HepG2 (cell line): ENCODE data around the gene SLC41A3. TPM values are rescaled to one million over a fixed set of nuclear protein-coding genes. Genes with fewer than 3 reads are reported as not detected.

Source experiments
- ARID4A ChIP-seq: sonication (generic); formaldehyde crosslinking; IDR thresholded peaks from 2 replicates; pipeline ENCODE4 v1.5.0; 2020; ENCODE audit warnings: mild to moderate bottlenecking, missing genetic modification reagents, borderline replicate concordance
- HOXA7 ChIP-seq: sonication (generic); formaldehyde crosslinking; IDR thresholded peaks from 2 replicates; pipeline ENCODE4 v1.8.1; 2022; ENCODE audit warnings: mild to moderate bottlenecking, missing genetic modification reagents, moderate library complexity
- MAFG ChIP-seq: sonication (generic); formaldehyde crosslinking; IDR thresholded peaks from 2 replicates; pipeline ENCODE4 v1.5.1; 2020; ENCODE audit warnings: mild to moderate bottlenecking, missing genetic modification reagents
- RFXANK ChIP-seq: IDR thresholded peaks from 2 replicates; pipeline ENCODE4 v1.6.1; 2016
- ZFP90 ChIP-seq: sonication (generic); formaldehyde crosslinking; IDR thresholded peaks from 2 replicates; pipeline ENCODE4 v1.8.0; 2022; ENCODE audit warnings: missing genetic modification reagents, mild to moderate bottlenecking, inconsistent platforms, borderline replicate concordance
- ZNF446 ChIP-seq: sonication (generic); formaldehyde crosslinking; IDR thresholded peaks from 2 replicates; pipeline ENCODE4 v1.5.0; 2020; ENCODE audit warnings: mild to moderate bottlenecking, missing genetic modification reagents
- ZNF503 ChIP-seq: sonication (generic); formaldehyde crosslinking; IDR thresholded peaks from 2 replicates; pipeline ENCODE4 v1.4.0; 2020; ENCODE audit warnings: missing genetic modification reagents
- ZNF75D ChIP-seq: sonication (generic); formaldehyde crosslinking; IDR thresholded peaks from 2 replicates; pipeline ENCODE4 v1.8.1; 2023; ENCODE audit warnings: missing genetic modification reagents, mild to moderate bottlenecking, borderline replicate concordance
- ZNF879 ChIP-seq: sonication (generic); formaldehyde crosslinking; IDR thresholded peaks from 2 replicates; pipeline ENCODE4 v1.8.1; 2023; ENCODE audit warnings: missing genetic modification reagents
- polyA plus RNA-seq, 8 experiments: library from polyadenylated mRNA; depleted of rRNA in 3 of 8; stranded (reverse) in 7 of 8; unstranded in 1 of 8; fragments of >200 nt; fragmentation: Illumina TruSeq in 4 of 8; extraction: Trizol in 4 of 8; gene quantifications; 2 replicates each; pipeline versions ENCODE4 v1.2.1 to v1.2.3, GENCODE V29; 2011 to 2016; ENCODE audit warnings: low read depth in 4 of 8, missing spikeins in 1 of 8, mixed read lengths in 1 of 8; ENCODE audit not compliant: insufficient read depth in 1 of 8
- total RNA-seq, 5 experiments: library from RNA; depleted of rRNA; stranded (reverse); fragments of >200 nt; fragmentation: Illumina TruSeq; extraction: Trizol; gene quantifications; 2 replicates each; pipeline ENCODE4 v1.2.3, GENCODE V29; 2016; ENCODE audit warnings: low read depth in 1 of 5
- TF ChIP-seq, protein P1 (sequence below): sonication (generic); formaldehyde crosslinking; conservative IDR thresholded peaks from 2 replicates; pipeline ENCODE4 v1.8.0; 2022; ENCODE audit warnings: low read depth, missing genetic modification reagents
- TF ChIP-seq, protein P2 (sequence below): sonication (generic); formaldehyde crosslinking; IDR thresholded peaks from 2 replicates; pipeline ENCODE4 v1.4.0; 2020; ENCODE audit warnings: mild to moderate bottlenecking, missing genetic modification reagents
- TF ChIP-seq, protein P3 (sequence below): IDR thresholded peaks from 2 replicates; pipeline ENCODE4 v1.6.1; 2016

Gene SLC41A3
- total and polyA plus RNA-seq, 2 of the 13 experiments (the other 11 are each of a cell fraction or from before 2014, with no cell fraction given): 26.0 to 71.1 TPM

DNA sequence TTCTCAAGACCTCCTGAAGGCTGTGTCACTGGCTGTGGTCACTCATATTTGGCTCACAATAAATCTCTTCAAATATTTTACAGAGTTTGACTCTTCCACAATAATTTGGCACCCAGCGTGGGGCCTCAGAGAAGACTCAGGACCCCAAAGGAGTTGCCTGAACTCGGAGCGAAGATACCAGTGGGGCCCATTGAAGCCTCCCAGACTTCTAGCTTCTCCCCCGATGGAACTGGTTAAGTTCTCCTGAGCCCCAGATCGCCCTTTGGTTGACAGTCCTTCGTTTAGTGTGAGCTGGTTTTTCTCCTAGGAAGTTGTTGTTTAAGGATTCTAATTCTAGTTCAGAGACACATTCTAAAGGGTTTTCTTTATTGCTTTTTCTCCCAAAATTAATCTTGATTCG is 1.4 kb upstream of the SLC41A3 start (continued):
- TF ChIP-seq ZNF503 (CRISPR knock-in tag): no peak
- TF ChIP-seq ZFP90: no peak
- no peak for TF ChIP-seq ZNF879 (CRISPR knock-in tag)
- TF ChIP-seq, protein P1, sequence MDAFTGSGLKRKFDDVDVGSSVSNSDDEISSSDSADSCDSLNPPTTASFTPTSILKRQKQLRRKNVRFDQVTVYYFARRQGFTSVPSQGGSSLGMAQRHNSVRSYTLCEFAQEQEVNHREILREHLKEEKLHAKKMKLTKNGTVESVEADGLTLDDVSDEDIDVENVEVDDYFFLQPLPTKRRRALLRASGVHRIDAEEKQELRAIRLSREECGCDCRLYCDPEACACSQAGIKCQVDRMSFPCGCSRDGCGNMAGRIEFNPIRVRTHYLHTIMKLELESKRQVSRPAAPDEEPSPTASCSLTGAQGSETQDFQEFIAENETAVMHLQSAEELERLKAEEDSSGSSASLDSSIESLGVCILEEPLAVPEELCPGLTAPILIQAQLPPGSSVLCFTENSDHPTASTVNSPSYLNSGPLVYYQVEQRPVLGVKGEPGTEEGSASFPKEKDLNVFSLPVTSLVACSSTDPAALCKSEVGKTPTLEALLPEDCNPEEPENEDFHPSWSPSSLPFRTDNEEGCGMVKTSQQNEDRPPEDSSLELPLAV (CRISPR knock-in tag): no peak
- no peak for TF ChIP-seq MAFG
- TF ChIP-seq ZNF446 (CRISPR knock-in tag): no peak
- TF ChIP-seq, protein P2, sequence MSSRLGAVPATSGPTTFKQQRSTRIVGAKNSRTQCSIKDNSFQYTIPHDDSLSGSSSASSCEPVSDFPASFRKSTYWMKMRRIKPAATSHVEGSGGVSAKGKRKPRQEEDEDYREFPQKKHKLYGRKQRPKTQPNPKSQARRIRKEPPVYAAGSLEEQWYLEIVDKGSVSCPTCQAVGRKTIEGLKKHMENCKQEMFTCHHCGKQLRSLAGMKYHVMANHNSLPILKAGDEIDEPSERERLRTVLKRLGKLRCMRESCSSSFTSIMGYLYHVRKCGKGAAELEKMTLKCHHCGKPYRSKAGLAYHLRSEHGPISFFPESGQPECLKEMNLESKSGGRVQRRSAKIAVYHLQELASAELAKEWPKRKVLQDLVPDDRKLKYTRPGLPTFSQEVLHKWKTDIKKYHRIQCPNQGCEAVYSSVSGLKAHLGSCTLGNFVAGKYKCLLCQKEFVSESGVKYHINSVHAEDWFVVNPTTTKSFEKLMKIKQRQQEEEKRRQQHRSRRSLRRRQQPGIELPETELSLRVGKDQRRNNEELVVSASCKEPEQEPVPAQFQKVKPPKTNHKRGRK (CRISPR knock-in tag): no peak
- no peak for TF ChIP-seq RFXANK (CRISPR knock-in tag)
- TF ChIP-seq ZNF75D (CRISPR knock-in tag): no peak
- TF ChIP-seq, protein P3, sequence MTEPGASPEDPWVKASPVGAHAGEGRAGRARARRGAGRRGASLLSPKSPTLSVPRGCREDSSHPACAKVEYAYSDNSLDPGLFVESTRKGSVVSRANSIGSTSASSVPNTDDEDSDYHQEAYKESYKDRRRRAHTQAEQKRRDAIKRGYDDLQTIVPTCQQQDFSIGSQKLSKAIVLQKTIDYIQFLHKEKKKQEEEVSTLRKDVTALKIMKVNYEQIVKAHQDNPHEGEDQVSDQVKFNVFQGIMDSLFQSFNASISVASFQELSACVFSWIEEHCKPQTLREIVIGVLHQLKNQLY: no peak
- TF ChIP-seq ARID4A: no peak
- TF ChIP-seq HOXA7 (CRISPR knock-in tag): no peak
